GM13976 (cell line): ENCODE results near the gene CRNKL1.

Experiments
- DNase-seq: peaks from one replicate; pipeline ENCODE4 v3.0.0; 2012; ENCODE audit warnings: low spot score
- in situ Hi-C: fragments of 300-500 bp; cut with MboI; formaldehyde crosslinking; loops from one replicate; pipeline ENCODE4 v1.12.0; 2022; ENCODE audit warnings: low sequenced_read_pairs, mixed read lengths, inconsistent platforms; ENCODE audit not compliant: unreplicated experiment
- TF ChIP-seq, protein P1 (sequence below): IDR thresholded peaks from 2 replicates; pipeline ENCODE4 v1.5.1; 2012; ENCODE audit warnings: borderline replicate concordance, mild to moderate bottlenecking; ENCODE audit not compliant: insufficient read depth; ENCODE audit errors: extremely low read depth, missing control alignments, control extremely low read depth

CRNKL1 gene

DNA sequence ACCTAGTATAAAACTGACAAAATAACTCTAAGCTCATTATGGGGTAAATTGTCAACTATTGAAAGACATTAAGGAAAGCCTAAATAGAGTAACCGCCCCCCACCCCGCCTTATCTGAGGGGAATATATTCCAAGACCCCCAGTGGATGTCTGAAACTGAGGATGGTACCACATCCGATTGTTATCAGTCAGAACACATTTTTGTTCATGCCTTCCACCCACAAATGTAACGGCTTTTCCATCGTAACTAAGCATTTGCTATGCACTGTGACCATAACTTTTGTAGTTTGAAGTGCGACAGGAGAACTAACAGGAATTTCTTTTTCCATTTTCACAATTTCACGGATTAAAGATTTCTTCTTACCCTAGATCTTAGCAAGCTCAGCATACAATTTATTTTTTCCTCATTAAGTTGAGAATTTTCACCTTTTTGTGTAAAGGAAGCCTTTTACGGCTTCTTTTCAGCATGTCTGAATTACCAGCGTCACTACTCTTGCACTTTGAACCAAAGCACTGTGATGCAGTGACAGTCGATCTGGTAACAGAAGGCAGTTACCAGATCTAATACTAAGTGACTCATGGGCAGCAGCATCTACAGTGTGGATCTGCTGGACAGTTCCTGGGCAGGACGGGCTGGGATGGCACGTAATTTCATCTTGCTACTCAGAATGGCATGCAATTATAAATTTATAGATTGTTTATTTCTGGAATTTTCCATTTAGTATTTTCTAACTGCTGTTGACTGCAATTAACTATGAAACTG lies 11.9 kb upstream of the CRNKL1 start:
- TF ChIP-seq, protein P1, sequence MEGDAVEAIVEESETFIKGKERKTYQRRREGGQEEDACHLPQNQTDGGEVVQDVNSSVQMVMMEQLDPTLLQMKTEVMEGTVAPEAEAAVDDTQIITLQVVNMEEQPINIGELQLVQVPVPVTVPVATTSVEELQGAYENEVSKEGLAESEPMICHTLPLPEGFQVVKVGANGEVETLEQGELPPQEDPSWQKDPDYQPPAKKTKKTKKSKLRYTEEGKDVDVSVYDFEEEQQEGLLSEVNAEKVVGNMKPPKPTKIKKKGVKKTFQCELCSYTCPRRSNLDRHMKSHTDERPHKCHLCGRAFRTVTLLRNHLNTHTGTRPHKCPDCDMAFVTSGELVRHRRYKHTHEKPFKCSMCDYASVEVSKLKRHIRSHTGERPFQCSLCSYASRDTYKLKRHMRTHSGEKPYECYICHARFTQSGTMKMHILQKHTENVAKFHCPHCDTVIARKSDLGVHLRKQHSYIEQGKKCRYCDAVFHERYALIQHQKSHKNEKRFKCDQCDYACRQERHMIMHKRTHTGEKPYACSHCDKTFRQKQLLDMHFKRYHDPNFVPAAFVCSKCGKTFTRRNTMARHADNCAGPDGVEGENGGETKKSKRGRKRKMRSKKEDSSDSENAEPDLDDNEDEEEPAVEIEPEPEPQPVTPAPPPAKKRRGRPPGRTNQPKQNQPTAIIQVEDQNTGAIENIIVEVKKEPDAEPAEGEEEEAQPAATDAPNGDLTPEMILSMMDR = no peak
- in situ Hi-C loops = no loop called here
- DNase-seq = no peak

DNA sequence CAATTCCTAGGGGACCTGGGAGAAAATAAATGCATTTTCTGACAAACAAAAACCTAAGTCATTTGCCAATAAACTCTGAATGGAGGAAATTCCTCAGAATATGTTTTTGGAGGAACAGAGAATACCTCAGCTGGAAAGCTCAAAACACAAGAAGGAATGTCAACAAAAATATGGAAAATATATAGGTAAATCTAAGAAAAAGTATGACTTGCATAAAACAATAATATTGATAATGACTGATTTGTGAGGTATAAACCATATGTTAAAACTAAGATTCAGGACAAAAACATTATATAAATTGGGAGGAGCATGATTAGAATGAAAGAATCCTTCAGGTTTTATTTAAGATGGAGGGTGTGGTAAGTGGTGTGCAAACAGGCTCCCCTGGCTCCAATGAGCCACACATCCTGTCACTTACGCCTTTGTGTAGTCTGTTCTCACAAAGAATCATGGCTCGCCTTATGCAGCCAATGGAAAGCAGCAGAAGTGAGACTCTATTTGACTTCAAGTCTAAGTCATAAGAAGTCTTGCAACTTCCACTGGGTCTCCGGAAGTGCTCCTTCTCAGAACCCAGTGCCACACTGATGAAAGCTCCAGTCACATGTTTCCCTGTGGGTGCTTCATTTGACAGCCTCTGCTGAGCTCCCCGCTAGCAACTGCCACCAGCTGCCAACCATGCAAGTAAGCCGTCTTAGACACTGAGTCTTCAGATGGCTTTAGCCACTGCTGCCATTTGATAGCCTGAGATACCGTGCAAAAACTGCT lies 8.2 kb upstream of the CRNKL1 start:
- in situ Hi-C loops = no loop called here
- TF ChIP-seq, protein P1 = no peak
- no peak for DNase-seq

DNA sequence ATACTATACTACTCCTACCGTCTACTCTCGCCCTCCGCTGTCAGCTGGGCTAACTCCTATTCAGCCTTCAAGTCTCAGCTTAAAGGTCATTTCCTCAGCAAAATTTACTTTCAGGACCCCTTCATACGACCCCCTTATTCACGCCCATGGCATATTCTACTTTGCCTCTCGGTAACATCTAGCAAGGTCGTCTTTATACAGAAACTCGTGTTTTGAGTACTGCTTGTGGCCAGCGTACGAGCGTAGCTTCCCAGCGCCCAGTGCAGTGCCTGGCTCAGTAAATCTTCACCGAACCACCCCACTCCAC lies 546 bp downstream of the CRNKL1 start:
- no peak for DNase-seq
- TF ChIP-seq, protein P1 = no peak
- in situ Hi-C loops = no loop called here

DNA sequence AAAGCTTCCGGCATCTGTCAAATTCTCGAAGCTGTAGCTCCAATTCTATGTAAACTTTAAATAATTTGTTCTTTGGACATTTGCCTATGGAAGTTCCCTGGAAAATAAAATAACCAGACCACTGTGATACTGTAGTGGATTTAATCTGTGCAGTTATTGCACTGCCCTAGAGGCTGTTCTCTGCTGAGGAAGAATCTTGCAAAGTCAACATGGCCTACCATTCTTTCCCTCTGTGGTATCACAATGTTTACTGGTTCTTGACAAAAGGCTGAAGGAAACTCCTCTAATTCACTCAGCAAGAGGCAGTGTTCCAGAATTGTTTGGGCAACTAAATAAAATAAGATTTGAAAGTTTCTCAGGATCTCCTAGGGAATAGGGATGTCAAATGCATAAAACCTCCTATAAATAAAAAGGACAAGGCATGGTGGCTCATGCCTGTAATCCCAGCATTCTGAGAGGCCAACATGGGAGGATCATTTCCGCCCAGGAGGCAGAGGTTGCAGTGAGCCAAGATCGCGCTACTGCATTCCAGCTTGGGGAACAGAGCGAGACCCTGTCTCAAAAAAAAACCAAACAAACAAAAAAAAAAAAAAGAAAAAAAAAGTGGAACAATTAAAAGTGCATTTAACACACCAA lies 12.4 kb downstream of the CRNKL1 start:
- TF ChIP-seq, protein P1 = no peak
- in situ Hi-C loops = no loop called here
- DNase-seq = no peak

DNA sequence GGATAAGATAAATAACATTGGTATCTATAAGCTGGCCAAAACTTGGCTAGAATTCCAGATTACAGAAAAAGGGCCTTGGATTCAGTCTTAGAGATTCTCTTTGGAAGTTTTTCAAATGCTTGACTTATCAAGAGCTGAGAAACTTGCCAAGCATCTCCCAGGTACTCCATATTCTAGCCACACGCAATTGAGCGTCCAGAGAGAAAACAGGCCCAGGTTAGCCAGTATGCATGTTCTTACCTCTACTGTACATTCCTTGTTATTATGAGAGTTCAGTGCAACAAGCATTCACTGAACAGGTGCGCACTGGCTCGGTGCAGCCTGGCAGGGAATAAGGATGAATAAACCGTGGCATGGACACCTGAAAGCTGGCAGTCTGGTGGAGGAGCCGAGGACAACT lies 13.7 kb downstream of the CRNKL1 start:
- DNase-seq = no peak
- in situ Hi-C loops = no loop called here
- TF ChIP-seq, protein P1 = no peak

DNA sequence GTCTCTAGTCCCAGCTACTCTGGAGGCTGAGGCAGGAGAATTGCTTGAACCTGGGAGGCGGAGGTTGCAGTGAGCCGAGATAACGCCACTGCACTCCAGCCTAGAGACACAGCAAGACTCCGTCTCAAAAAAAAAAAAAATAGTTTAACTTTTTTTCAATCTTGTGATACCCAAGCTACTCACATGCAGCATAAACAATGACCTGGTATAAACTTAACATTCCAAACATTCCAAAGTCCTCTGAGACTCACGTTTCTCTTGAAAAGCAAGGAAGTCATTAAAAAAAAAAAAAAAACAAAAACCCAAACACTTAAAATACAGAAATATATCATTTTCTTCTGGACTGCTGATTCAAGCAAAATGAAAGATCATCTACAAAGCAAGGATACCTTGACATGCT lies 14.3 kb downstream of the CRNKL1 start:
- TF ChIP-seq, protein P1 = no peak
- DNase-seq = no peak
- in situ Hi-C loops = no loop called here
